ENCODE measurements around the gene TLR2. TPM values are rescaled to one million over a fixed set of nuclear protein-coding genes. Genes with fewer than 3 reads are reported as not detected.
A peak's percentile ranks its signal among the peaks of the same experiment; 100 is the strongest.

Gene TLR2
- total and polyA plus RNA-seq, 7 experiments from 2014 or later: 1.0 to 84.2 (median 6.5) TPM

GRCh38 chr4:153638999-153639398, 45.1 kb upstream of the TLR2 start:
- ATAC-seq (no peak), DNase-seq (no peak)
- peak overlapping the region in 1 of 10 donors; percentile 32 for H3K4me3 Mint-ChIP-seq
- H3K4me1 Mint-ChIP-seq: peaks cover 0 to 14% (median 8%) of the 10 kb centered on the region in 7 donors
- H3K27me3 ChIP-seq (ENCODE audit: control insufficient read depth in 2 of 2, insufficient read depth in 2 of 2, low read length in 2 of 2): no peaks in the 10 kb centered on the region
- H3K27ac ChIP-seq (ENCODE audit: low read depth, low read length): no peak overlapping the region
- no peak overlapping the region for H3K4me3 ChIP-seq (ENCODE audit: low read length)
- H3K9me3 Mint-ChIP-seq: peaks cover 0 to 8% (median 0%) of the 10 kb centered on the region in 11 donors
- H3K27me3 Mint-ChIP-seq: no peaks in the 10 kb centered on the region
- H3K27ac Mint-ChIP-seq: peak overlapping the region in 5 of 9 donors; percentile 5 to 79 (median 28)
- ChIA-PET CTCF (interaction anchor here (1.0 kb wide), 1 partner anchor 275 kb away, joined by 4 read pairs; no protein-coding TSS in a partner anchor), POLR2A (no interaction called here)
- H3K36me3 ChIP-seq (ENCODE audit: control insufficient read depth in 2 of 3, insufficient read depth in 3 of 3, low read length in 3 of 3): peaks cover 5 to 33% (median 17%) of the 10 kb centered on the region in 3 experiments
- no peaks in the 10 kb centered on the region for H3K9me3 ChIP-seq (ENCODE audit: control insufficient read depth in 2 of 3, low read length in 3 of 3)
- intact Hi-C loops (cut with micrococcal nuclease): no loop called here
- H3K4me1 ChIP-seq (ENCODE audit: control insufficient read depth in 2 of 2, insufficient read depth in 2 of 2, low read length in 2 of 2): no peaks in the 10 kb centered on the region
- H3K36me3 Mint-ChIP-seq: peaks cover 6 to 36% (median 29%) of the 10 kb centered on the region in 5 donors

GRCh38 chr4:153639833-153640802, 44.0 kb upstream of the TLR2 start:
- Mint-ChIP-seq H3K36me3 (peaks cover 6 to 26% (median 21%) of the 10 kb centered on the region in 5 donors), H3K27ac (peak overlapping the region in 8 of 9 donors; percentile 33 to 81 (median 64)), H3K27me3 (no peaks in the 10 kb centered on the region), H3K4me3 (peak overlapping the region in 1 of 10 donors; percentile 32), H3K9me3 (peaks cover 0 to 8% (median 0%) of the 10 kb centered on the region in 11 donors), H3K4me1 (peaks cover 0 to 14% (median 8%) of the 10 kb centered on the region in 7 donors)
- Histone ChIP-seq H3K4me3 (ENCODE audit: low read length) (no peak overlapping the region), H3K27ac (ENCODE audit: low read depth, low read length) (no peak overlapping the region), H3K36me3 (ENCODE audit: control insufficient read depth in 2 of 3, insufficient read depth in 3 of 3, low read length in 3 of 3) (peaks cover 0 to 21% (median 6%) of the 10 kb centered on the region in 3 experiments), H3K9me3 (ENCODE audit: control insufficient read depth in 2 of 3, low read length in 3 of 3) (no peaks in the 10 kb centered on the region), H3K4me1 (ENCODE audit: control insufficient read depth in 2 of 2, insufficient read depth in 2 of 2, low read length in 2 of 2) (no peaks in the 10 kb centered on the region), H3K27me3 (ENCODE audit: control insufficient read depth in 2 of 2, insufficient read depth in 2 of 2, low read length in 2 of 2) (no peaks in the 10 kb centered on the region)
- intact Hi-C loops (cut with micrococcal nuclease): loop anchor here in 1 of 2 donors (5.0 kb wide), 1 partner anchor 208 kb away; no protein-coding TSS in a partner anchor
- ATAC-seq (peak; percentile 2), DNase-seq (no peak)
- ChIA-PET POLR2A (interaction anchor here (0.6 to 0.7 kb wide), 2 partner anchors 207 to 279 kb away, joined by 3 read pairs; no protein-coding TSS in a partner anchor), CTCF (interaction anchor here (1.0 to 1.1 kb wide), 2 partner anchors 111 to 276 kb away, joined by 4 to 5 read pairs; no protein-coding TSS in a partner anchor)

- Histone ChIP-seq H3K27me3 (ENCODE audit: control insufficient read depth in 2 of 2, insufficient read depth in 2 of 2, low read length in 2 of 2) (no peaks in the 10 kb centered on the region), H3K36me3 (ENCODE audit: control insufficient read depth in 2 of 3, insufficient read depth in 3 of 3, low read length in 3 of 3) (peaks cover 0 to 8% (median 0%) of the 10 kb centered on the region in 3 experiments), H3K4me1 (ENCODE audit: control insufficient read depth in 2 of 2, insufficient read depth in 2 of 2, low read length in 2 of 2) (no peaks in the 10 kb centered on the region), H3K27ac (ENCODE audit: low read depth, low read length) (no peak overlapping the region), H3K9me3 (ENCODE audit: control insufficient read depth in 2 of 3, low read length in 3 of 3) (no peaks in the 10 kb centered on the region), H3K4me3 (ENCODE audit: low read length) (no peak overlapping the region)
- POLR2A ChIA-PET: no interaction called here
- H3K4me1 Mint-ChIP-seq: peaks cover 0 to 14% (median 8%) of the 10 kb centered on the region in 7 donors
- CTCF ChIA-PET: no interaction called here
- H3K4me3 Mint-ChIP-seq: no peak overlapping the region
- intact Hi-C loops (cut with micrococcal nuclease): loop anchor here in 1 of 2 donors (5.0 kb wide), 1 partner anchor 209 kb away; no protein-coding TSS in a partner anchor
- H3K9me3 Mint-ChIP-seq: peaks cover 0 to 5% (median 0%) of the 10 kb centered on the region in 11 donors
- no peak for DNase-seq
- peak overlapping the region in 3 of 9 donors; percentile 48 to 71 (median 48) for H3K27ac Mint-ChIP-seq
- no peak for ATAC-seq
- peaks cover 0 to 13% (median 9%) of the 10 kb centered on the region in 5 donors for H3K36me3 Mint-ChIP-seq
- no peaks in the 10 kb centered on the region for H3K27me3 Mint-ChIP-seq
Measured at GRCh38 chr4:153641532-153641931, 42.5 kb upstream of the TLR2 start.

- POLR2A ChIA-PET: interaction anchor here (0.7 to 1.6 kb wide), 5 partner anchors 9 to 177 kb away, joined by 3 to 11 read pairs (median 4); partner anchors contain the start of gene TMEM131L
- Mint-ChIP-seq H3K27ac (peak overlapping the region in 7 of 9 donors; percentile 0 to 69 (median 8)), H3K36me3 (peaks cover 0 to 1% (median 0%) of the 10 kb centered on the region in 5 donors), H3K4me3 (peak overlapping the region in 6 of 10 donors; percentile 0 to 46 (median 22)), H3K27me3 (no peaks in the 10 kb centered on the region), H3K9me3 (peaks cover 0 to 4% (median 0%) of the 10 kb centered on the region in 11 donors), H3K4me1 (peaks cover 4 to 22% (median 18%) of the 10 kb centered on the region in 7 donors)
- no peaks in the 10 kb centered on the region for H3K9me3 ChIP-seq (ENCODE audit: control insufficient read depth in 2 of 3, low read length in 3 of 3)
- H3K4me1 ChIP-seq (ENCODE audit: control insufficient read depth in 2 of 2, insufficient read depth in 2 of 2, low read length in 2 of 2): no peaks in the 10 kb centered on the region
- H3K27me3 ChIP-seq (ENCODE audit: control insufficient read depth in 2 of 2, insufficient read depth in 2 of 2, low read length in 2 of 2): no peaks in the 10 kb centered on the region
- ATAC-seq (peak; percentile 91), DNase-seq (peak in 7 of 9 donors; percentile 25 to 73 (median 56))
- no peaks in the 10 kb centered on the region for H3K36me3 ChIP-seq (ENCODE audit: control insufficient read depth in 2 of 3, insufficient read depth in 3 of 3, low read length in 3 of 3)
- intact Hi-C loops (cut with micrococcal nuclease): loop anchor here (1.0 to 5.0 kb wide), 9 partner anchors 9 to 560 kb away; partner anchors contain the start of gene MND1 (in 2 of the 2)
- CTCF ChIA-PET: interaction anchor here (0.6 to 2.5 kb wide), 25 partner anchors 8 to 964 kb away, joined by 3 to 13 read pairs (median 4); no protein-coding TSS in a partner anchor
- no peak overlapping the region for H3K27ac ChIP-seq (ENCODE audit: low read depth, low read length)
- no peak overlapping the region for H3K4me3 ChIP-seq (ENCODE audit: low read length)
Measured at GRCh38 chr4:153643406-153644383, 40.4 kb upstream of the TLR2 start.

- no peaks in the 10 kb centered on the region for H3K27me3 Mint-ChIP-seq
- intact Hi-C loops (cut with micrococcal nuclease): loop anchor here in 1 of 2 donors (2.0 kb wide), 1 partner anchor 106 kb away; no protein-coding TSS in a partner anchor
- H3K4me1 ChIP-seq (ENCODE audit: control insufficient read depth in 2 of 2, insufficient read depth in 2 of 2, low read length in 2 of 2): no peaks in the 10 kb centered on the region
Measured at GRCh38 chr4:153645183-153645582, 38.9 kb upstream of the TLR2 start.

More at GRCh38 chr4:153645183-153645582, 38.9 kb upstream of the TLR2 start:
- ATAC-seq: no peak
- ChIA-PET CTCF (interaction anchor here (1.1 to 2.5 kb wide), 2 partner anchors 299 to 502 kb away, joined by 4 to 13 read pairs; no protein-coding TSS in a partner anchor), POLR2A (no interaction called here)
- DNase-seq: no peak
- H3K27ac ChIP-seq (ENCODE audit: low read depth, low read length): no peak overlapping the region
- no peak overlapping the region for H3K4me3 Mint-ChIP-seq
- peaks cover 0 to 1% (median 0%) of the 10 kb centered on the region in 5 donors for H3K36me3 Mint-ChIP-seq
- no peaks in the 10 kb centered on the region for H3K36me3 ChIP-seq (ENCODE audit: control insufficient read depth in 2 of 3, insufficient read depth in 3 of 3, low read length in 3 of 3)
- H3K27ac Mint-ChIP-seq: no peak overlapping the region
- H3K4me1 Mint-ChIP-seq: peaks cover 4 to 26% (median 19%) of the 10 kb centered on the region in 7 donors
- no peaks in the 10 kb centered on the region for H3K27me3 ChIP-seq (ENCODE audit: control insufficient read depth in 2 of 2, insufficient read depth in 2 of 2, low read length in 2 of 2)
- H3K9me3 Mint-ChIP-seq: peaks cover 0 to 1% (median 0%) of the 10 kb centered on the region in 11 donors
- no peaks in the 10 kb centered on the region for H3K9me3 ChIP-seq (ENCODE audit: control insufficient read depth in 2 of 3, low read length in 3 of 3)
- no peak overlapping the region for H3K4me3 ChIP-seq (ENCODE audit: low read length)
